ENCODE results near the gene TMEM150C. TPM values are rescaled to one million over a fixed set of nuclear protein-coding genes. Genes with fewer than 3 reads are reported as not detected.

Gene TMEM150C
- total RNA-seq, 1 experiment from 2014 or later = 2.7 TPM

- WGBS (ENCODE audit: extremely low coverage, insufficient read length, low lambda C conversion rate) = no CpG with 5 or more reads among the region's 3 CpGs
- H4K91ac ChIP-seq (ENCODE audit: insufficient read length, low read depth, low read length) = no peak overlapping the region
- H3K9me3 ChIP-seq (ENCODE audit: control insufficient read depth, low read depth, low read length) = no peaks in the 10 kb centered on the region
- no peak overlapping the region for H3K4me3 Mint-ChIP-seq
- no peak overlapping the region for H4K5ac ChIP-seq (ENCODE audit: insufficient read length, low read depth, low read length)
- H3K23me2 ChIP-seq (ENCODE audit: insufficient read length, low read depth, low read length, poor library complexity, severe bottlenecking) = no peaks in the 10 kb centered on the region
- H3K36me3 Mint-ChIP-seq (ENCODE audit: insufficient read depth in 1 of 3, low read depth in 3 of 3) = no peaks in the 10 kb centered on the region; a peak in 1 of 7 replicates
- no peak overlapping the region for H3K18ac ChIP-seq (ENCODE audit: insufficient read length, low read depth, low read length)
- H3K4me2 ChIP-seq (ENCODE audit: insufficient read depth, insufficient read length, low read length) = no peak overlapping the region
- H2BK15ac ChIP-seq (ENCODE audit: low read depth, low read length) = no peak overlapping the region
- H4K8ac ChIP-seq (replicated peaks; ENCODE audit: insufficient read length, low read depth, low read length) = no peak overlapping the region
- no peak overlapping the region for H3K14ac ChIP-seq (ENCODE audit: insufficient read depth, low read length)
- H4K20me1 ChIP-seq (ENCODE audit: control insufficient read depth, insufficient read depth, insufficient read length) = no peaks in the 10 kb centered on the region
- no peak overlapping the region for H2BK20ac ChIP-seq (ENCODE audit: low read depth, low read length, poor library complexity, severe bottlenecking)
- H3K79me1 ChIP-seq (ENCODE audit: insufficient read depth, low read depth, low read length, poor library complexity, severe bottlenecking) = no peaks in the 10 kb centered on the region
- H3K79me2 ChIP-seq (ENCODE audit: insufficient read depth, low read length) = no peaks in the 10 kb centered on the region
- H2AK5ac ChIP-seq (ENCODE audit: insufficient read length, low read length) = no peak overlapping the region
- H2BK12ac ChIP-seq (ENCODE audit: insufficient read length, low read depth, low read length) = no peak overlapping the region
- no peak overlapping the region for H2AFZ ChIP-seq (ENCODE audit: low read length)
- no peak overlapping the region for H3T11ph ChIP-seq (ENCODE audit: low read length)
- no peak for DNase-seq
- no peak overlapping the region for H3K27ac ChIP-seq (ENCODE audit: insufficient read length, low read depth, low read length)
- H3K4me1 Mint-ChIP-seq = peaks cover 29 to 30% of the 10 kb centered on the region in 2 experiments
- no peak overlapping the region for H3K27ac Mint-ChIP-seq
- H2BK5ac ChIP-seq (ENCODE audit: insufficient read length, low read length) = no peak overlapping the region
- no peaks in the 10 kb centered on the region; the same call in 1 of the 2 replicates for H3K27me3 Mint-ChIP-seq (ENCODE audit: low read depth)
- H3K27me3 ChIP-seq (ENCODE audit: insufficient read depth, low read length) = no peaks in the 10 kb centered on the region
- no peak for TF ChIP-seq CTCF (conservative IDR thresholded peaks at IDR 0.05)
- no peak overlapping the region for H3K23ac ChIP-seq (ENCODE audit: insufficient read length, low read depth, low read length)
- H3K9me3 Mint-ChIP-seq = no peaks in the 10 kb centered on the region
- H3K4ac ChIP-seq (ENCODE audit: low read depth, low read length) = no peak overlapping the region
- no peak overlapping the region for H2BK120ac ChIP-seq (ENCODE audit: low read depth, low read length, poor library complexity, severe bottlenecking)
- H3K4me1 ChIP-seq (ENCODE audit: insufficient read depth, low read length) = peaks cover 8% of the 10 kb centered on the region; the same call in 1 of the 2 replicates
- no peak overlapping the region for H3K9ac ChIP-seq (ENCODE audit: extremely low read depth, insufficient read length, low read length)
- no peak overlapping the region for H3K56ac ChIP-seq (ENCODE audit: insufficient read length, low read depth, low read length)
Observed at GRCh38 chr4:82592639-82593038, 30.9 kb upstream of the TMEM150C start.
